ENCODE results near the gene TAPBP. TPM values are rescaled to one million over a fixed set of nuclear protein-coding genes. Genes with fewer than 3 reads are reported as not detected.
A peak's percentile ranks its signal among the peaks of the same experiment; 100 is the strongest.
"Not testable (repeated sequence)": the region's sequence is repeated elsewhere in the genome, so short reads cannot be mapped to it uniquely, and the experiment has no call there.

Gene TAPBP
- total RNA-seq, 1 donor from 2014 or later = 20.2 TPM

DNA sequence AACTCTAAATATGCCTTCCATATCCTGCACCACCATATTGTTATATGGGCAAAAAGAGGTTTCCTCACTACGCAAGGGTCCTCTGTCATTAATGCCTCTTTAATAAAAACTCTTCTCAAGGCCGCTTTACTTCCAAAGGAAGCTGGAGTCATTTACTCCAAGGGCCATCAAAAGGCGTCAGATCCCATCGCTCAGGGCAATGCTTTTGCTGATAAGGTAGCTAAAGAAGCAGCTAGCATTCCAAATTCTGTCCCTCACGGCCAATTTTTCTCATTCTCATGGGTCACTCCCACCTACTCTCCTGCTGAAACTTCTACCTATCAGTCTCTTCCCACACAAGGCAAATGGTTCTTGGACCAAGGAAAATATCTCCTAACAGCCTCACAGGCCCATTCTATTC, 33.9 kb upstream of the TAPBP start:
- H3K27ac Mint-ChIP-seq = no peak overlapping the region
- H3K4me1 Mint-ChIP-seq (ENCODE audit: low read depth) = peaks cover 23% of the 10 kb centered on the region
- no peaks in the 10 kb centered on the region for H3K36me3 Mint-ChIP-seq (ENCODE audit: insufficient read depth)

GRCh38 chr6:33346972-33347371, 33.1 kb upstream of the TAPBP start:
- H3K4me1 Mint-ChIP-seq (ENCODE audit: low read depth) = peaks cover 23% of the 10 kb centered on the region
- H3K4me3 Mint-ChIP-seq (ENCODE audit: low read depth); H3K27ac Mint-ChIP-seq: not testable (repeated sequence)

More for the DNA sequence above, 33.9 kb upstream of the TAPBP start:
- peaks cover 28% of the 10 kb centered on the region for H3K27me3 Mint-ChIP-seq
- no peak for DNase-seq (ENCODE audit: low spot score, unreplicated experiment)
- no peak overlapping the region for H3K4me3 Mint-ChIP-seq (ENCODE audit: low read depth)
- H3K9me3 Mint-ChIP-seq (ENCODE audit: low read depth) = no peaks in the 10 kb centered on the region
- TF ChIP-seq, protein P1, sequence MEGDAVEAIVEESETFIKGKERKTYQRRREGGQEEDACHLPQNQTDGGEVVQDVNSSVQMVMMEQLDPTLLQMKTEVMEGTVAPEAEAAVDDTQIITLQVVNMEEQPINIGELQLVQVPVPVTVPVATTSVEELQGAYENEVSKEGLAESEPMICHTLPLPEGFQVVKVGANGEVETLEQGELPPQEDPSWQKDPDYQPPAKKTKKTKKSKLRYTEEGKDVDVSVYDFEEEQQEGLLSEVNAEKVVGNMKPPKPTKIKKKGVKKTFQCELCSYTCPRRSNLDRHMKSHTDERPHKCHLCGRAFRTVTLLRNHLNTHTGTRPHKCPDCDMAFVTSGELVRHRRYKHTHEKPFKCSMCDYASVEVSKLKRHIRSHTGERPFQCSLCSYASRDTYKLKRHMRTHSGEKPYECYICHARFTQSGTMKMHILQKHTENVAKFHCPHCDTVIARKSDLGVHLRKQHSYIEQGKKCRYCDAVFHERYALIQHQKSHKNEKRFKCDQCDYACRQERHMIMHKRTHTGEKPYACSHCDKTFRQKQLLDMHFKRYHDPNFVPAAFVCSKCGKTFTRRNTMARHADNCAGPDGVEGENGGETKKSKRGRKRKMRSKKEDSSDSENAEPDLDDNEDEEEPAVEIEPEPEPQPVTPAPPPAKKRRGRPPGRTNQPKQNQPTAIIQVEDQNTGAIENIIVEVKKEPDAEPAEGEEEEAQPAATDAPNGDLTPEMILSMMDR (IDR thresholded peaks at IDR 0.05; ENCODE audit: unreplicated experiment) = no peak

GRCh38 chr6:33344701-33345697, 31.1 kb upstream of the TAPBP start:
- peaks cover 26% of the 10 kb centered on the region for H3K27me3 Mint-ChIP-seq
- H3K9me3 Mint-ChIP-seq (ENCODE audit: low read depth) = no peaks in the 10 kb centered on the region
- peak overlapping the region; percentile 37 for H3K27ac Mint-ChIP-seq
- no peak overlapping the region for H3K4me3 Mint-ChIP-seq (ENCODE audit: low read depth)
- DNase-seq (ENCODE audit: low spot score, unreplicated experiment) = peak; percentile 28
- peaks cover 23% of the 10 kb centered on the region for H3K4me1 Mint-ChIP-seq (ENCODE audit: low read depth)
- H3K36me3 Mint-ChIP-seq (ENCODE audit: insufficient read depth) = no peaks in the 10 kb centered on the region
- TF ChIP-seq, protein P1 (IDR thresholded peaks at IDR 0.05; ENCODE audit: unreplicated experiment) = peak; percentile 69

More at GRCh38 chr6:33346972-33347371, 33.1 kb upstream of the TAPBP start:
- H3K9me3 Mint-ChIP-seq (ENCODE audit: low read depth); DNase-seq (ENCODE audit: low spot score, unreplicated experiment); H3K36me3 Mint-ChIP-seq (ENCODE audit: insufficient read depth): not testable (repeated sequence)
- peaks cover 28% of the 10 kb centered on the region for H3K27me3 Mint-ChIP-seq

GRCh38 chr6:33343953-33344611, 30.2 kb upstream of the TAPBP start:
- Mint-ChIP-seq H3K27ac (no peak overlapping the region), H3K4me3 (ENCODE audit: low read depth) (no peak overlapping the region), H3K9me3 (ENCODE audit: low read depth) (no peaks in the 10 kb centered on the region), H3K36me3 (ENCODE audit: insufficient read depth) (no peaks in the 10 kb centered on the region), H3K4me1 (ENCODE audit: low read depth) (peaks cover 14% of the 10 kb centered on the region), H3K27me3 (peaks cover 17% of the 10 kb centered on the region)
- TF ChIP-seq, protein P1 (IDR thresholded peaks at IDR 0.05; ENCODE audit: unreplicated experiment) = no peak
- DNase-seq (ENCODE audit: low spot score, unreplicated experiment) = no peak

GRCh38 chr6:33343606-33343952, 29.7 kb upstream of the TAPBP start:
- H3K4me3 Mint-ChIP-seq (ENCODE audit: low read depth); H3K36me3 Mint-ChIP-seq (ENCODE audit: insufficient read depth); H3K9me3 Mint-ChIP-seq (ENCODE audit: low read depth); DNase-seq (ENCODE audit: low spot score, unreplicated experiment); H3K4me1 Mint-ChIP-seq (ENCODE audit: low read depth); H3K27ac Mint-ChIP-seq: not testable (repeated sequence)
- H3K27me3 Mint-ChIP-seq = peaks cover 15% of the 10 kb centered on the region

GRCh38 chr6:33339193-33339592, 25.3 kb upstream of the TAPBP start:
- Mint-ChIP-seq H3K9me3 (ENCODE audit: low read depth) (no peaks in the 10 kb centered on the region), H3K4me1 (ENCODE audit: low read depth) (no peaks in the 10 kb centered on the region), H3K4me3 (ENCODE audit: low read depth) (no peak overlapping the region), H3K27ac (no peak overlapping the region), H3K36me3 (ENCODE audit: insufficient read depth) (no peaks in the 10 kb centered on the region), H3K27me3 (no peaks in the 10 kb centered on the region)
- no peak for DNase-seq (ENCODE audit: low spot score, unreplicated experiment)
- TF ChIP-seq, protein P1 (IDR thresholded peaks at IDR 0.05; ENCODE audit: unreplicated experiment) = no peak
